ENCODE measurements around the gene LYPLAL1. TPM values are rescaled to one million over a fixed set of nuclear protein-coding genes. Genes with fewer than 3 reads are reported as not detected.

LYPLAL1 gene
- total RNA-seq, 1 experiment from 2014 or later: 40.0 TPM

GRCh38 chr1:219173434-219173757, 282 bp upstream of the LYPLAL1 start:
- Histone ChIP-seq H3K79me2 (ENCODE audit: insufficient read depth, low read length) (peaks cover 33% of the 10 kb centered on the region), H3K36me3 (ENCODE audit: control insufficient read depth in 1 of 2, insufficient read depth in 2 of 2, low read length in 2 of 2) (no peaks in the 10 kb centered on the region), H3K4me1 (ENCODE audit: control insufficient read depth in 1 of 2, insufficient read depth in 2 of 2, low read length in 2 of 2) (peaks cover 12 to 15% of the 10 kb centered on the region in 2 experiments), H3K27me3 (ENCODE audit: insufficient read depth, low read length) (no peaks in the 10 kb centered on the region), H3K9me2 (ENCODE audit: insufficient read depth) (no peaks in the 10 kb centered on the region), H3K9me3 (ENCODE audit: control insufficient read depth in 1 of 2, insufficient read depth in 1 of 2, low read depth in 1 of 2, low read length in 2 of 2) (no peaks in the 10 kb centered on the region), H3K4me3 (replicated peaks in 1 of 2; ENCODE audit: low read depth in 1 of 2, low read length in 2 of 2) (peak overlapping the region; percentile 82 to 88), H3K9ac (ENCODE audit: low read length) (peak overlapping the region; percentile 92; the same call in 1 of the 2 replicates), H3K4me2 (ENCODE audit: low read length) (peak overlapping the region; percentile 92), H3K27ac (ENCODE audit: low read depth, low read length) (peak overlapping the region; percentile 66), H4K20me1 (ENCODE audit: insufficient read depth) (no peaks in the 10 kb centered on the region), H2AFZ (ENCODE audit: low read depth, low read length, poor library complexity, severe bottlenecking) (peak overlapping the region; percentile 93)
- ATAC-seq: no peak
- CTCF ChIA-PET: no interaction called here
- RAD21 ChIA-PET (ENCODE audit: low non-redundant PET in 1 of 2, low total read pairs in 2 of 2, uncharacterized antibody in 2 of 2, unreplicated experiment in 2 of 2): no interaction called here
- DNase-seq (ENCODE audit: low read depth, low spot score): no peak
- intact Hi-C loops (cut with micrococcal nuclease): no loop called here
- POLR2A ChIA-PET: no interaction called here
- no TSS peak for BruUV-seq (replicated peaks)
- TF ChIP-seq POLR2A (IDR thresholded peaks at IDR 0.05; ENCODE audit: borderline replicate concordance, extremely low read depth, insufficient read depth, insufficient read length): no peak
- no peak for TF ChIP-seq CTCF (IDR thresholded peaks at IDR 0.05 in 2 of 3, conservative IDR thresholded peaks at IDR 0.05 in 1 of 3; ENCODE audit: borderline replicate concordance in 1 of 3, insufficient read depth in 1 of 3, low read depth in 2 of 3, low read length in 2 of 3)
- no peak for TF ChIP-seq CEBPB (IDR thresholded peaks at IDR 0.05; ENCODE audit: low read depth)
- no peak for TF ChIP-seq TCF7L2 (IDR thresholded peaks at IDR 0.05; ENCODE audit: borderline replicate concordance, extremely low read depth, insufficient read depth, insufficient read length)
- no peak for TF ChIP-seq EZH2 (IDR thresholded peaks at IDR 0.05)
- no peak for TF ChIP-seq EZH2phosphoT487 (IDR thresholded peaks at IDR 0.05; ENCODE audit: borderline replicate concordance)
- no peak for TF ChIP-seq MAX (IDR thresholded peaks at IDR 0.05)
- TF ChIP-seq REST (IDR thresholded peaks at IDR 0.05; ENCODE audit: low read depth): no peak
- TF ChIP-seq ZFX (IDR thresholded peaks at IDR 0.05): no peak
- no peak for TF ChIP-seq SIN3A (IDR thresholded peaks at IDR 0.05; ENCODE audit: low read depth)
- no peak for TF ChIP-seq ZBTB33 (IDR thresholded peaks at IDR 0.05; ENCODE audit: extremely low read depth, insufficient replicate concordance, low read length)
- TF ChIP-seq EGR1 (IDR thresholded peaks at IDR 0.05; ENCODE audit: low read depth): no peak
- TF ChIP-seq POLR2AphosphoS5 (IDR thresholded peaks at IDR 0.05; ENCODE audit: low read depth, low read length): no peak
- TF ChIP-seq FOSL1 (IDR thresholded peaks at IDR 0.05; ENCODE audit: low read depth): no peak
- TF ChIP-seq ATF3 (IDR thresholded peaks at IDR 0.05): no peak
- TF ChIP-seq ZNF274 (IDR thresholded peaks at IDR 0.05; ENCODE audit: low read depth, low read length): no peak
- TF ChIP-seq SRF (IDR thresholded peaks at IDR 0.05; ENCODE audit: low read depth): no peak
- no peak for TF ChIP-seq JUND (IDR thresholded peaks at IDR 0.05)
- TF ChIP-seq SP1 (IDR thresholded peaks at IDR 0.05; ENCODE audit: low read depth): no peak
